GM23338 (cell line): ENCODE data around the gene NCOA6.

Source experiments
- CREB1 ChIP-seq: fragments of 250-450 bp; sonication (Bioruptor Pico); IDR thresholded peaks from 2 replicates; pipeline ENCODE4 v1.5.0; 2020; ENCODE audit warnings: low read depth, mild to moderate bottlenecking, moderate library complexity
- CTCF ChIP-seq, 2 experiments: fragments of 200-600 bp in 1 of 2; sonication (generic) in 1 of 2; conservative IDR thresholded peaks; 2 replicates each; pipeline versions ENCODE4 v1.5.1 to v1.6.1; 2016 to 2017; ENCODE audit warnings: antibody characterized with exemption in 2 of 2, low read depth in 2 of 2, mild to moderate bottlenecking in 2 of 2, moderate library complexity in 1 of 2
- ETS1 ChIP-seq: IDR thresholded peaks from 2 replicates; pipeline ENCODE4 v1.6.1; 2016; ENCODE audit warnings: antibody characterized with exemption
- EZH2 ChIP-seq: fragments of 200-600 bp; sonication (generic); IDR thresholded peaks from one replicate; pipeline ENCODE4 v1.8.0; 2017; ENCODE audit warnings: antibody characterized with exemption, mild to moderate bottlenecking, low read depth; ENCODE audit not compliant: unreplicated experiment
- EZH2phosphoT487 ChIP-seq: fragments of 200-600 bp; sonication (generic); IDR thresholded peaks from one replicate; pipeline ENCODE4 v1.8.1; 2018; ENCODE audit warnings: antibody characterized with exemption; ENCODE audit not compliant: unreplicated experiment
- JUNB ChIP-seq: IDR thresholded peaks from one replicate; pipeline ENCODE4 v1.6.1; 2016; ENCODE audit warnings: antibody characterized with exemption; ENCODE audit not compliant: unreplicated experiment
- NANOG ChIP-seq: IDR thresholded peaks from 2 replicates; pipeline ENCODE4 v1.6.1; 2016; ENCODE audit warnings: antibody characterized with exemption, borderline replicate concordance
- POLR2AphosphoS5 ChIP-seq: IDR thresholded peaks from 2 replicates; pipeline ENCODE4 v1.6.1; 2016; ENCODE audit warnings: antibody characterized with exemption, low read depth
- REST ChIP-seq: IDR thresholded peaks from one replicate; pipeline ENCODE4 v1.6.1; 2018; ENCODE audit warnings: antibody characterized with exemption; ENCODE audit not compliant: unreplicated experiment
- STAT1 ChIP-seq: IDR thresholded peaks from one replicate; pipeline ENCODE4 v1.6.1; 2016; ENCODE audit warnings: antibody characterized with exemption; ENCODE audit not compliant: unreplicated experiment
- ZNF114 ChIP-seq: fragments of 250-450 bp; sonication (Bioruptor Pico); IDR thresholded peaks from 2 replicates; pipeline ENCODE4 v1.5.0; 2020; ENCODE audit warnings: mild to moderate bottlenecking, moderate library complexity
- ZNF462 ChIP-seq: fragments of 250-450 bp; sonication (Bioruptor Pico); IDR thresholded peaks from 2 replicates; pipeline ENCODE4 v1.5.0; 2020; ENCODE audit warnings: mild to moderate bottlenecking, moderate library complexity

- no peak for TF ChIP-seq POLR2AphosphoS5
- no peak for TF ChIP-seq CTCF (conservative IDR thresholded peaks at IDR 0.05; ENCODE audit: low read depth in 2 of 2)
- TF ChIP-seq EZH2 = no peak
- no peak for TF ChIP-seq REST
- TF ChIP-seq EZH2phosphoT487 = no peak
- no peak for TF ChIP-seq STAT1
- no peak for TF ChIP-seq JUNB
- TF ChIP-seq NANOG = no peak
- TF ChIP-seq CREB1 (CRISPR knock-in tag) = no peak
- TF ChIP-seq ZNF462 = no peak
- no peak for TF ChIP-seq ETS1
- TF ChIP-seq ZNF114 = no peak
Measured at GRCh38 chr20:34693414-34693813, 132.0 kb downstream of the NCOA6 start.
